ENCODE data around the gene UBC. TPM values are rescaled to one million over a fixed set of nuclear protein-coding genes. Genes with fewer than 3 reads are reported as not detected.

UBC gene
- total and polyA plus RNA-seq, 9 of the 15 experiments (the other 6 are each of a cell fraction or from before 2014, with no cell fraction given): 533 to 1,153 (median 813) TPM

- CTCF ChIA-PET (ENCODE audit: low intra/inter-chr PET ratio): interaction anchor here (0.7 to 0.9 kb wide), 2 partner anchors 21 to 99 kb away, joined by 3 to 4 read pairs; no protein-coding TSS in a partner anchor
- peak; percentile 78 for FAIRE-seq
- no TSS peak for BruUV-seq (replicated peaks)
- TF ChIP-seq NR2C2 (CRISPR knock-in tag; IDR thresholded peaks at IDR 0.05) (peak; percentile 80), NR2C2 (tag; IDR thresholded peaks at IDR 0.05) (peak; percentile 61), BCLAF1 (IDR thresholded peaks at IDR 0.05; ENCODE audit: borderline replicate concordance in 1 of 2, control insufficient read depth in 1 of 2, low read depth in 2 of 2, low read length in 1 of 2) (no peak), DLX4 (CRISPR knock-in tag; IDR thresholded peaks at IDR 0.05) (no peak), ZEB2 (IDR thresholded peaks at IDR 0.05) (no peak), TFAP4 (CRISPR knock-in tag; IDR thresholded peaks at IDR 0.05; ENCODE audit: borderline replicate concordance) (peak; percentile 73), HNRNPLL (IDR thresholded peaks at IDR 0.05; ENCODE audit: low read depth, low read length, poor library complexity, severe bottlenecking) (peak; percentile 22), CBX3 (IDR thresholded peaks at IDR 0.05; ENCODE audit: borderline replicate concordance in 1 of 2, low read length in 2 of 2) (no peak; a peak in 1 of 3 replicates), GABPA (tag; conservative IDR thresholded peaks at IDR 0.05; ENCODE audit: low read depth) (no peak), ETS2 (tag; IDR thresholded peaks at IDR 0.05; ENCODE audit: borderline replicate concordance, poor library complexity, severe bottlenecking) (no peak), HSF4 (CRISPR knock-in tag; IDR thresholded peaks at IDR 0.05; ENCODE audit: borderline replicate concordance) (no peak), NEUROD1 (IDR thresholded peaks at IDR 0.05; ENCODE audit: borderline replicate concordance, low read depth, low read length, partially characterized antibody) (no peak), SMARCB1 (IDR thresholded peaks at IDR 0.05; ENCODE audit: insufficient read length, low read depth) (no peak), RAD21 (CRISPR knock-in tag; conservative IDR thresholded peaks at IDR 0.05 in 1 of 2, IDR thresholded peaks at IDR 0.05 in 1 of 2) (0 out of 4 replicates have a peak, but pooled peaks of 1 of the 2 experiments have one; percentile 10)
These were observed 13.0 kb upstream of the UBC start for GRCh38 chr12:124927201-124928094.

More at GRCh38 chr12:124927201-124928094, 13.0 kb upstream of the UBC start:
- POLR2A ChIA-PET: interaction anchor here (1.2 to 2.3 kb wide), 4 partner anchors 10 to 13 kb away, joined by 4 to 18 read pairs (median 9); partner anchors contain the start of gene UBC
- Histone ChIP-seq H3K4me3 (peak overlapping the region; percentile 64), H3K4me2 (ENCODE audit: insufficient read depth, low read length) (peak overlapping the region; percentile 96), H3K36me3 (ENCODE audit: control insufficient read depth, insufficient read depth, low read length) (no peaks in the 10 kb centered on the region), H3K9ac (ENCODE audit: insufficient read depth in 1 of 2, low read depth in 2 of 2, low read length in 2 of 2) (peak overlapping the region; percentile 87 to 89), H3K79me2 (ENCODE audit: control insufficient read depth, insufficient read depth, low read length) (no peaks in the 10 kb centered on the region), H4K20me1 (replicated peaks; ENCODE audit: control insufficient read depth, insufficient read depth, low read length) (no peaks in the 10 kb centered on the region), H3K27ac (ENCODE audit: extremely low read depth, low read depth, low read length) (peak overlapping the region; percentile 90), H3K4me1 (replicated peaks in 1 of 2; ENCODE audit: control insufficient read depth in 2 of 2, insufficient read depth in 2 of 2, low read length in 2 of 2) (peaks cover 16 to 19% of the 10 kb centered on the region in 2 experiments; a peak in 4 of 5 replicates), H3K9me1 (ENCODE audit: control insufficient read depth, insufficient read depth, low read length) (no peaks in the 10 kb centered on the region), H3K9me3 (replicated peaks; ENCODE audit: control insufficient read depth, insufficient read depth, low read depth, low read length) (no peaks in the 10 kb centered on the region), H2AFZ (ENCODE audit: low read depth, low read length) (peak overlapping the region; percentile 95), H3K27me3 (ENCODE audit: control insufficient read depth in 2 of 2, insufficient read depth in 2 of 2, low read length in 2 of 2) (no peaks in the 10 kb centered on the region)
- DNase-seq (ENCODE audit: extremely low read depth in 1 of 4, low spot score in 3 of 4) (peak; percentile 78 to 92 (median 85)), ATAC-seq (peak; percentile 80)
- in situ Hi-C loops (cut with MboI) (no loop called here), intact Hi-C loops (cut with micrococcal nuclease) (loop anchor here (1.0 kb wide), 2 partner anchors 12 to 13 kb away; partner anchors contain the start of gene UBC)
- under 1% methylated on average over 42 of the region's 45 CpGs for WGBS (ENCODE audit: insufficient coverage, low coverage, missing lambda C conversion rate)

Data from K562 (cell line).